Measurements from ENCODE around the gene ZNF550.

Gene ZNF550

GRCh38 chr19:57563547-57563946 is 3.9 kb upstream of the ZNF550 start:
- no peak overlapping the region for H3K4ac ChIP-seq (ENCODE audit: low read depth, low read length)
- no peak overlapping the region for H3K18ac ChIP-seq (ENCODE audit: low read length)

GRCh38 chr19:57560049-57560491 is 407 bp upstream of the ZNF550 start:
- Histone ChIP-seq H4K12ac (ENCODE audit: low read depth, low read length) (no peak overlapping the region), H3K4ac (ENCODE audit: low read depth, low read length) (no peak overlapping the region), H3K18ac (ENCODE audit: low read length) (no peak overlapping the region), H3K4me2 (ENCODE audit: low read length) (peak overlapping the region; percentile 63), H2BK120ac (ENCODE audit: insufficient read depth, low read length, poor library complexity) (no peak overlapping the region), H3K27me3 (ENCODE audit: insufficient read depth, low read length) (no peaks in the 10 kb centered on the region), H3K79me1 (ENCODE audit: low read length) (peaks cover 5% of the 10 kb centered on the region), H3K79me2 (ENCODE audit: control insufficient read depth, insufficient read depth, low read length, poor library complexity) (peaks cover 5% of the 10 kb centered on the region), H4K91ac (ENCODE audit: low read depth, low read length) (no peak overlapping the region), H2AFZ (ENCODE audit: insufficient read depth, low read length, poor library complexity) (peak overlapping the region; percentile 37), H3K4me1 (ENCODE audit: control insufficient read depth in 1 of 2, insufficient read depth in 2 of 2, low read length in 2 of 2) (peaks cover 2 to 7% of the 10 kb centered on the region in 2 experiments), H3K14ac (ENCODE audit: low read length) (no peak overlapping the region), H2BK12ac (ENCODE audit: low read length) (no peak overlapping the region), H2AK5ac (ENCODE audit: low read length) (no peak overlapping the region), H3K36me3 (ENCODE audit: control insufficient read depth in 1 of 2, insufficient read depth in 2 of 2, low read length in 2 of 2) (peaks cover 5 to 11% of the 10 kb centered on the region in 2 experiments), H3K23ac (ENCODE audit: low read length) (no peak overlapping the region), H4K8ac (ENCODE audit: low read depth, low read length) (no peak overlapping the region), H3K27ac (ENCODE audit: low read depth, low read length) (no peak overlapping the region), H2BK5ac (ENCODE audit: low read depth, low read length, poor library complexity) (no peak overlapping the region), H3K9ac (ENCODE audit: low read length) (no peak overlapping the region), H3K4me3 (ENCODE audit: low read depth, low read length) (no peak overlapping the region), H3K9me3 (ENCODE audit: insufficient read depth, low read depth, low read length) (peaks cover 10% of the 10 kb centered on the region)
- WGBS (ENCODE audit: extremely low coverage, insufficient coverage, insufficient read length): no CpG with 5 or more reads among the region's 23 CpGs
- DNase-seq: peak; percentile 88 to 92

More at GRCh38 chr19:57563547-57563946, 3.9 kb upstream of the ZNF550 start:
- H3K36me3 ChIP-seq (ENCODE audit: control insufficient read depth in 1 of 2, insufficient read depth in 2 of 2, low read length in 2 of 2): no peaks in the 10 kb centered on the region
- H3K27me3 ChIP-seq (ENCODE audit: insufficient read depth, low read length): no peaks in the 10 kb centered on the region
- WGBS (ENCODE audit: extremely low coverage, insufficient coverage, insufficient read length): no CpG with 5 or more reads among the region's 1 CpG
- no peak overlapping the region for H3K4me3 ChIP-seq (ENCODE audit: low read depth, low read length)
- H3K4me2 ChIP-seq (ENCODE audit: low read length): no peak overlapping the region
- H3K9me3 ChIP-seq (ENCODE audit: insufficient read depth, low read depth, low read length): peaks cover 18% of the 10 kb centered on the region
- peaks cover 1 to 2% of the 10 kb centered on the region in 2 experiments for H3K4me1 ChIP-seq (ENCODE audit: control insufficient read depth in 1 of 2, insufficient read depth in 2 of 2, low read length in 2 of 2)
- H2BK12ac ChIP-seq (ENCODE audit: low read length): no peak overlapping the region
- H4K12ac ChIP-seq (ENCODE audit: low read depth, low read length): no peak overlapping the region
- H3K27ac ChIP-seq (ENCODE audit: low read depth, low read length): no peak overlapping the region
- H3K14ac ChIP-seq (ENCODE audit: low read length): no peak overlapping the region
- no peak for DNase-seq
- no peak overlapping the region for H4K8ac ChIP-seq (ENCODE audit: low read depth, low read length)
- H3K79me1 ChIP-seq (ENCODE audit: low read length): peaks cover 5% of the 10 kb centered on the region
- H4K91ac ChIP-seq (ENCODE audit: low read depth, low read length): no peak overlapping the region
- H2AK5ac ChIP-seq (ENCODE audit: low read length): no peak overlapping the region
- H3K79me2 ChIP-seq (ENCODE audit: control insufficient read depth, insufficient read depth, low read length, poor library complexity): peaks cover 5% of the 10 kb centered on the region
- H3K23ac ChIP-seq (ENCODE audit: low read length): no peak overlapping the region
- H3K9ac ChIP-seq (ENCODE audit: low read length): no peak overlapping the region
- H2BK5ac ChIP-seq (ENCODE audit: low read depth, low read length, poor library complexity): no peak overlapping the region
- H2BK120ac ChIP-seq (ENCODE audit: insufficient read depth, low read length, poor library complexity): no peak overlapping the region
- no peak overlapping the region for H2AFZ ChIP-seq (ENCODE audit: insufficient read depth, low read length, poor library complexity)

- WGBS (ENCODE audit: extremely low coverage, insufficient coverage, insufficient read length): no CpG with 5 or more reads among the region's 22 CpGs
- Histone ChIP-seq H4K91ac (ENCODE audit: low read depth, low read length) (peak overlapping the region; percentile 28), H3K18ac (ENCODE audit: low read length) (no peak overlapping the region), H3K4ac (ENCODE audit: low read depth, low read length) (peak overlapping the region; percentile 28), H3K4me2 (ENCODE audit: low read length) (peak overlapping the region; percentile 63), H3K14ac (ENCODE audit: low read length) (peak overlapping the region; percentile 58), H4K12ac (ENCODE audit: low read depth, low read length) (peak overlapping the region; percentile 54), H3K4me1 (ENCODE audit: control insufficient read depth in 1 of 2, insufficient read depth in 2 of 2, low read length in 2 of 2) (peaks cover 2 to 7% of the 10 kb centered on the region in 2 experiments), H2BK120ac (ENCODE audit: insufficient read depth, low read length, poor library complexity) (no peak overlapping the region), H3K79me1 (ENCODE audit: low read length) (peaks cover 5% of the 10 kb centered on the region), H2BK12ac (ENCODE audit: low read length) (no peak overlapping the region), H3K27ac (ENCODE audit: low read depth, low read length) (no peak overlapping the region), H2AK5ac (ENCODE audit: low read length) (no peak overlapping the region), H3K9me3 (ENCODE audit: insufficient read depth, low read depth, low read length) (peaks cover 8% of the 10 kb centered on the region), H3K79me2 (ENCODE audit: control insufficient read depth, insufficient read depth, low read length, poor library complexity) (peaks cover 5% of the 10 kb centered on the region), H3K23ac (ENCODE audit: low read length) (no peak overlapping the region), H2AFZ (ENCODE audit: insufficient read depth, low read length, poor library complexity) (peak overlapping the region; percentile 65), H3K9ac (ENCODE audit: low read length) (peak overlapping the region; percentile 65), H4K8ac (ENCODE audit: low read depth, low read length) (peak overlapping the region; percentile 77), H3K36me3 (ENCODE audit: control insufficient read depth in 1 of 2, insufficient read depth in 2 of 2, low read length in 2 of 2) (peaks cover 10 to 18% of the 10 kb centered on the region in 2 experiments), H2BK5ac (ENCODE audit: low read depth, low read length, poor library complexity) (no peak overlapping the region), H3K4me3 (ENCODE audit: low read depth, low read length) (peak overlapping the region; percentile 94), H3K27me3 (ENCODE audit: insufficient read depth, low read length) (no peaks in the 10 kb centered on the region)
- DNase-seq: peak in 1 of 2 donors; percentile 13
Measured at GRCh38 chr19:57559008-57559403, 657 bp downstream of the ZNF550 start.

GRCh38 chr19:57558525-57558924 is 1.1 kb downstream of the ZNF550 start:
- Histone ChIP-seq H4K8ac (ENCODE audit: low read depth, low read length) (no peak overlapping the region), H3K14ac (ENCODE audit: low read length) (no peak overlapping the region), H3K23ac (ENCODE audit: low read length) (no peak overlapping the region), H3K79me1 (ENCODE audit: low read length) (peaks cover 5% of the 10 kb centered on the region), H3K9ac (ENCODE audit: low read length) (no peak overlapping the region), H3K4me2 (ENCODE audit: low read length) (peak overlapping the region; percentile 63), H3K79me2 (ENCODE audit: control insufficient read depth, insufficient read depth, low read length, poor library complexity) (peaks cover 5% of the 10 kb centered on the region), H4K91ac (ENCODE audit: low read depth, low read length) (no peak overlapping the region), H3K9me3 (ENCODE audit: insufficient read depth, low read depth, low read length) (peaks cover 8% of the 10 kb centered on the region), H3K18ac (ENCODE audit: low read length) (no peak overlapping the region), H2BK120ac (ENCODE audit: insufficient read depth, low read length, poor library complexity) (no peak overlapping the region), H3K36me3 (ENCODE audit: control insufficient read depth in 1 of 2, insufficient read depth in 2 of 2, low read length in 2 of 2) (peaks cover 10 to 22% of the 10 kb centered on the region in 2 experiments), H3K27me3 (ENCODE audit: insufficient read depth, low read length) (no peaks in the 10 kb centered on the region), H2AK5ac (ENCODE audit: low read length) (no peak overlapping the region), H2AFZ (ENCODE audit: insufficient read depth, low read length, poor library complexity) (no peak overlapping the region), H3K4me1 (ENCODE audit: control insufficient read depth in 1 of 2, insufficient read depth in 2 of 2, low read length in 2 of 2) (peaks cover 2 to 7% of the 10 kb centered on the region in 2 experiments), H2BK5ac (ENCODE audit: low read depth, low read length, poor library complexity) (no peak overlapping the region), H3K27ac (ENCODE audit: low read depth, low read length) (no peak overlapping the region), H3K4ac (ENCODE audit: low read depth, low read length) (no peak overlapping the region), H2BK12ac (ENCODE audit: low read length) (no peak overlapping the region), H3K4me3 (ENCODE audit: low read depth, low read length) (no peak overlapping the region), H4K12ac (ENCODE audit: low read depth, low read length) (no peak overlapping the region)
- no CpG with 5 or more reads among the region's 6 CpGs for WGBS (ENCODE audit: extremely low coverage, insufficient coverage, insufficient read length)
- DNase-seq: no peak

Measured in trophoblast cell (in vitro differentiated cells and primary cell).